Fibroblast of pulmonary artery (primary cell): Measurements from ENCODE around the gene MARCHF2.

Experiments used
- DNase-seq: peaks from one replicate; pipeline ENCODE4 v3.0.0-alpha.2; 2010; ENCODE audit warnings: low read depth
- H3K4me3 ChIP-seq: replicated peaks from 2 replicates; pipeline ENCODE4 v1.5.1; 2011; ENCODE audit warnings: low read depth, mild to moderate bottlenecking, control low read depth, low read length, moderate library complexity
- TF ChIP-seq, protein P1 (sequence below): IDR thresholded peaks from 2 replicates; pipeline ENCODE4 v1.5.1; 2011; ENCODE audit warnings: mild to moderate bottlenecking, control low read depth, low read length, inconsistent platforms; ENCODE audit errors: missing control alignments

Gene MARCHF2

DNA sequence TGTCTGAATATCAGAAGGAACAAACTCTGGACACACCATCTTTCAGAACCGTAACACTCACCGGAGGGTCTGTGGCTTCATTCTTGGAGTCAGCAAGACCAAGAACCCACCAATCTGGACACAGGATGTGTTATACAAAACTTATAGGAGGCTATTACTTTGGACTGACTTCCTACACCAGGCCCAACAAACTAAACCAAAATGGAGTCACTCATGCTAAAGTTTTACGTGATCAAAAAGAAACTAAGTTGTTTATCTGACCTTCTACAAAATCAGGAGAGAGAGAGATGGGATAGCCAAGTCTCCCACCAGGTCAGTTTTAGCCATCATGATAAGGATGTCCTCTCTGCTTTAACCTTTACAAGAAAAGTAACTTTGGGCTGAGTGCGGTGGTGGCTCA is 26.1 kb upstream of the MARCHF2 start:
- TF ChIP-seq, protein P1, sequence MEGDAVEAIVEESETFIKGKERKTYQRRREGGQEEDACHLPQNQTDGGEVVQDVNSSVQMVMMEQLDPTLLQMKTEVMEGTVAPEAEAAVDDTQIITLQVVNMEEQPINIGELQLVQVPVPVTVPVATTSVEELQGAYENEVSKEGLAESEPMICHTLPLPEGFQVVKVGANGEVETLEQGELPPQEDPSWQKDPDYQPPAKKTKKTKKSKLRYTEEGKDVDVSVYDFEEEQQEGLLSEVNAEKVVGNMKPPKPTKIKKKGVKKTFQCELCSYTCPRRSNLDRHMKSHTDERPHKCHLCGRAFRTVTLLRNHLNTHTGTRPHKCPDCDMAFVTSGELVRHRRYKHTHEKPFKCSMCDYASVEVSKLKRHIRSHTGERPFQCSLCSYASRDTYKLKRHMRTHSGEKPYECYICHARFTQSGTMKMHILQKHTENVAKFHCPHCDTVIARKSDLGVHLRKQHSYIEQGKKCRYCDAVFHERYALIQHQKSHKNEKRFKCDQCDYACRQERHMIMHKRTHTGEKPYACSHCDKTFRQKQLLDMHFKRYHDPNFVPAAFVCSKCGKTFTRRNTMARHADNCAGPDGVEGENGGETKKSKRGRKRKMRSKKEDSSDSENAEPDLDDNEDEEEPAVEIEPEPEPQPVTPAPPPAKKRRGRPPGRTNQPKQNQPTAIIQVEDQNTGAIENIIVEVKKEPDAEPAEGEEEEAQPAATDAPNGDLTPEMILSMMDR, result no peak
- no peak for DNase-seq
- no peak overlapping the region for H3K4me3 ChIP-seq

DNA sequence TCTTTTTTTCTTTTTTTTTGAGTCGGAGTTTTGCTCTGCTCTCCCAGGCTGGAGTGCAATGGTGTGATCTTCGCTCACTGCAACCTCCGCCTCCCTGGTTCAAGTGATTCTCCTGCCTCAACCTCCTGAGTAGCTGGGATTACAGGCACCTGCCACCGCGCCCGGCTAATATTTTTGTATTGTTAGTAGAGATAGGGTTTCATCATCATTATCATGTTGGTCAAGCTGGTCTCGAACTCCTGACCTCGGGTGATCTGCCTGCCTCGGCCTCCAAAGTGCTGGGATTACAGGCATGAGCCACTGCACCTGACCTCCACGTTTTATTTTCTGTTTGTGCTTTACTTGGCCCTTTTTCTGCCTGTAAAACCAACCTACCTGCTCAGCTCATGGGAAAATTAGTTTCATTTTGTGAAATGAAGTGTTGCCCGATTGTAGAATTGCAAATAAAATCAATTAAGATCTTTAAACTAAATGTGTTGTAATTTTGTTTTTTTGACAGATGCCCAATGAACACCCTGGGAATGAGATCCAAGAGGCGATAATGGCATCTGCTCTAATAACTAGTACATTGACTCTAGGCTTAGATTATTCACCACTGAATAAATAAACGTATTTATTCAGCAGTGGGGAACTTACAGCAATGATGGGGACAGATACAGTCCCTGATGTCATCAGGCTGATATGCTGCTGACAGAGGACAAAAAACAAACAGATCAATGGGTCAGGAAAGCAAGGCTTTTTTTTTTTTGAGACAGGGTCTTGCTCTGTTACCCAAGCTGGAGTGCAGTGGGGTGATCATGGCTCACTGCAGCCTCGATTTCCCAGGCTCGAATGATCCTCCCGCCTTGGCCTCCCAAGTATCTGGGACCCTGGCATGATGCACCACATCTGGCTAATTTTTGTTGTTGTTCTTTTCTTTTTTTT is 25.2 kb upstream of the MARCHF2 start:
- H3K4me3 ChIP-seq, result no peak overlapping the region
- TF ChIP-seq, protein P1, result no peak
- no peak for DNase-seq

DNA sequence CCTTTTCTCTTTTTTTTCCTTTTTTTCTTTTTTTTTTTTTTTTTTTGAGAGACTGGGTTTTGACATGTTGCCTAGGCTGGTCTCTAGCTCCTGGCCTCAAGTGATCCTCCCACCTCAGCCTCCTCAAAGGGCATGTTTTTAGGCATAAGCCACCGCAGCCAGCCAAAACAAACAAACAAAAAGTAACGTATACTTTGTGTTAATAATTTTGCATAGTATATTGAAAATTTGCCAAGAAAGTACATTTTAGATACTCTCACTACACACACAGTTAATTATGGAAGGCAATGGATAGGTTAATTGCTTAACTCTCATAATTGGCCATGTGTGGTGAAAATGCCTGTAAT is 24.5 kb upstream of the MARCHF2 start:
- no peak for DNase-seq
- TF ChIP-seq, protein P1, result no peak
- H3K4me3 ChIP-seq, result no peak overlapping the region

DNA sequence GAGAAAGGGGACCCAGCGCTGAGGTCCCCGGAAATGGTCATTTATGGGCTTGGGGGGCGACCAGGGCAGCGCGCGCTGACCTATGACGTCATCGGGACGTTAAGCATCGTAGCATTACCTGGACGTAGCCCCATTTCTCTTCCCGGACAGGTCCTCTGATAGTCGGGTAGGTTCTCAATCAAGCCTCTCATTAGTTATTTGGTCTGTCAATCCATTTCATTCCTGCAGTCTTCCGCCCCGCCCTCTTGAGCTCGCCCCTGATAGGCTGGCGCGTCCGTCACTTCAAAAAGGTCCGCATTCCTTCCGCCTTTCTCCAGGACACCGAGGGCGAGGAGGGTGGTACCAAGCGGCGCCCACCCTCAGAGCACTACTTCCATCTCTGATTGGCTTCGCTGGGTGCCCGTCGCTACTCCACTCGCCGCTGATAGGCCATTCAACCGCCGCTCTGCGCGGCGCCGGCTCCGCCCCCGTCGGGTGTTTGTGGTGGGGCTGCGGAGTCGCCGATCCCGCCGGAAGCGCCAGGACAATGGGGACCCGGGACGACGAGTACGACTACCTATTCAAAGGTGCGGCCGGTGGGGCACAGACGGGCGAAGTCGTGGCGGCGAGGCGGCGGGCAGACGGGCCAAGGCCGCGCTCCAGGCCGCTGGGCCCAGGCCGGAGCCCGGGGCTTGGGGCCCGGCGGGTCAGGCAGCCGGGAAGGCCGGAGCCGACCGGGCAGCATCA is 23.1 kb upstream of the MARCHF2 start, which contains the start of gene RAB11B:
RAB11B (plus strand) TSS at position 470 of the 726 bp plus-strand sequence; CDS start at position 527, 57 bp downstream.
- TF ChIP-seq, protein P1, result no peak
- H3K4me3 ChIP-seq, result peak within 1 kb of the TSS; percentile 68
- DNase-seq, result peak; percentile 100

DNA sequence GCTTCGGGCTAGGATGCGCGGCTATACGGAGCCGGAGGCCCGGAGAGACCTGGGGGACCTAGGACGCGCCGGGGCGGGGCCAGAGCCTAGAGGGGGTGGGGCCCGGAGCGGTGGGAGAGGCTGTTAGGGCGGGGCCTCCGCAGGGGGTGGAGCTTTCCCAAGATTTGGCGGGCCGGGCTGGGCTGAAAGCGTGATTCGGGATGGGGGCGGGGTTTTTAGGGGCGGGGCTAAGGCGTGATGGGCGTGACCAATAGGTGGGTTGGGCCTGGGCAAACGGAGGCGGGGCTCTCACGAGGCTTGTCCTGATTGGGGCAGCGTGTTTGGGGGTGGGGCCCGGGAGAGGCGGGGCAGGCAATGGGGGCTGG is 22.5 kb upstream of the MARCHF2 start:
- peak overlapping the region; percentile 68 for H3K4me3 ChIP-seq
- TF ChIP-seq, protein P1, result no peak
- DNase-seq, result peak; percentile 95

DNA sequence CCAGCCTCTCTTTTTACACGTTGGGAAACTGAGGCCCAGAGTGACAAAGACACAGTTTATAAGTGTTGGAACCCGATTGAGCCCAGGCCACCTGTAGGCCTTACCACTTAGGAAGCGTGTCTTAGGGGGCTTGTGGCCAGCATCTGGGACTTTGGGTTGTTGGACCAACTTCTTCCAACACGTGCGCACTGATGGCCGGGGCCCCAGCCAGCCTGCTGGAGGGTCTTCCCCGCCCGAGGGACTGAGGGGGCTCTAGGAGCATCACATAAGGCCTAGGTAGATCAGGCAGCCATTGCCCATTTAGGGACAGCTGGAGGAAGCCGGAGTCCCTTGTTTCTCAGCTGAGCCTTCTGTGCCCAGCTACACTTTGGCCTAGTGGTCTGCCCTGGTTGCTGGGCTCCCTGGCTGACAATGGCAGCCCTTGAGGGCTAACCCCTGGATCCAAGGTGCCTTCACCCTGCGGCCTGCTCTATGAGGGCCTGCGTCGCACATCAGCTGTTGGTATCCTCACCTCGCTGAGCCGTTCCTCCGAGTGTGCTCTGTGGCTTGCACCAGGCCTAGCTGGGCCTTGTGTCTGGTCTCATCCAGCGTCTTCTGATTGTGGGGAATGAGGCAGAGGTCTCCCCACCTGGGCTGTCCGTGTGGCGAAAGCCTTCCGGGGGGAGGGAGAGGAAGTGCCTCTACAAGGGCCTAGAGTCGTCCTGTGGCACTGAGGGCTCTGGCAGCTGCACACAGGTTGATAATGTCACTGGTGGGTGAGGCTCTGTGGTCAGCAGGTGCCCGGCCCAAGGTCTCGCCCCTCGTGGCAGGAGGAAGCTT is 21.7 kb upstream of the MARCHF2 start:
- H3K4me3 ChIP-seq, result peak overlapping the region; percentile 68
- TF ChIP-seq, protein P1, result no peak
- DNase-seq, result no peak
